ENCODE measurements around the gene PCBP3. TPM values are rescaled to one million over a fixed set of nuclear protein-coding genes. Genes with fewer than 3 reads are reported as not detected.

The PCBP3 gene
- total and polyA plus RNA-seq, 2 donors (not counting 3 experiments of a cell fraction or from before 2014, with no cell fraction given), result 0.06 to 1.1 TPM

GRCh38 chr21:45611296-45611695, 32.2 kb upstream of the PCBP3 start:
- ChIA-PET POLR2A (no interaction called here), CTCF (no interaction called here)
- no peaks in the 10 kb centered on the region for H3K4me1 ChIP-seq (ENCODE audit: control insufficient read depth, extremely low read depth, insufficient read depth, low read length)
- no peaks in the 10 kb centered on the region for H3K9me1 ChIP-seq (replicated peaks; ENCODE audit: control insufficient read depth, extremely low read depth, insufficient read depth, low read length)
- H3K27me3 ChIP-seq (ENCODE audit: control insufficient read depth in 2 of 2, insufficient read depth in 2 of 2, low read length in 2 of 2), result no peaks in the 10 kb centered on the region
- H2AFZ ChIP-seq (ENCODE audit: low read depth, low read length), result no peak overlapping the region
- FAIRE-seq (no peak), DNase-seq (ENCODE audit: low read depth, low spot score) (no peak)
- H3K9ac ChIP-seq (replicated peaks; ENCODE audit: extremely low read depth, insufficient read depth, low read length), result no peak overlapping the region
- BruUV-seq (replicated peaks), result no TSS peak
- intact Hi-C loops (cut with micrococcal nuclease), result no loop called here
- no peaks in the 10 kb centered on the region for H3K9me3 ChIP-seq (replicated peaks; ENCODE audit: control insufficient read depth, insufficient read depth, low read length)
- TF ChIP-seq POLR2A (IDR thresholded peaks at IDR 0.05; ENCODE audit: low read depth, low read length) (no peak), JUN (IDR thresholded peaks at IDR 0.05; ENCODE audit: borderline replicate concordance, insufficient read depth, insufficient read length, low read depth) (no peak), GATA2 (IDR thresholded peaks at IDR 0.05; ENCODE audit: insufficient read depth, insufficient read length, low read depth, low read length) (no peak), CTCF (IDR thresholded peaks at IDR 0.05; ENCODE audit: extremely low read depth in 1 of 2, insufficient read depth in 1 of 2, low read depth in 1 of 2, low read length in 2 of 2) (no peak), MAX (IDR thresholded peaks at IDR 0.05; ENCODE audit: insufficient read depth, insufficient read length) (no peak), FOS (IDR thresholded peaks at IDR 0.05; ENCODE audit: borderline replicate concordance, insufficient read depth, low read length) (no peak), POLR2AphosphoS5 (IDR thresholded peaks at IDR 0.05; ENCODE audit: insufficient read depth, low read depth, low read length) (no peak), EZH2 (IDR thresholded peaks at IDR 0.05; ENCODE audit: borderline replicate concordance, low read depth, low read length, severe bottlenecking) (no peak), MYC (IDR thresholded peaks at IDR 0.05; ENCODE audit: low read depth, low read length) (no peak)
- no peak overlapping the region for H3K4me3 ChIP-seq (replicated peaks in 1 of 3; ENCODE audit: insufficient read depth in 1 of 3, low read depth in 1 of 3, low read length in 3 of 3)
- no peaks in the 10 kb centered on the region for H3K36me3 ChIP-seq (ENCODE audit: control insufficient read depth in 2 of 2, extremely low read depth in 1 of 2, insufficient read depth in 2 of 2, low read length in 2 of 2)
- no peaks in the 10 kb centered on the region for H4K20me1 ChIP-seq (replicated peaks; ENCODE audit: control insufficient read depth, extremely low read depth, insufficient read depth, low read length)
- no peaks in the 10 kb centered on the region for H3K79me2 ChIP-seq (ENCODE audit: control insufficient read depth, insufficient read depth, low read length)
- dilution Hi-C loops (cut with MboI; ENCODE audit: extremely low pct_ligation_motif_present, low sequenced_read_pairs), result no loop called here
- no peak overlapping the region for H3K27ac ChIP-seq (ENCODE audit: insufficient read depth, low read depth, low read length)
- H3K4me2 ChIP-seq (ENCODE audit: insufficient read depth, low read length), result no peak overlapping the region

Measured in endothelial cell of umbilical vein (primary cell).